Testis (tissue), 3 donors: ENCODE measurements around the gene FAM234A. TPM values are rescaled to one million over a fixed set of nuclear protein-coding genes. Genes with fewer than 3 reads are reported as not detected.

Source experiments
- DNase-seq: peaks from one replicate; pipeline ENCODE4 v3.0.0-alpha.2; 2019
- H3K27ac ChIP-seq, 2 donors: fragments of 200-600 bp; sonication (generic); one replicate each; pipeline ENCODE4 v1.5.1; 2019
- H3K27me3 ChIP-seq: fragments of 200-600 bp; sonication (generic); one replicate; pipeline ENCODE4 v1.5.1; 2019
- H3K36me3 ChIP-seq: fragments of 200-600 bp; sonication (generic); one replicate; pipeline ENCODE4 v1.5.1; 2017; ENCODE audit warnings: low read depth; ENCODE audit errors: missing control alignments
- H3K4me1 ChIP-seq: fragments of 200-600 bp; sonication (generic); one replicate; pipeline ENCODE4 v1.5.1; 2019
- H3K4me3 ChIP-seq, 2 donors: fragments of 200-600 bp; sonication (generic); one replicate each; pipeline ENCODE4 v1.5.1; 2017 to 2019
- H3K9me3 ChIP-seq: fragments of 200-600 bp; sonication (generic); one replicate; pipeline ENCODE4 v1.5.1; 2017
- POLR2A ChIP-seq: fragments of 450-650 bp; IDR thresholded peaks from one replicate; pipeline ENCODE4 v1.6.1; 2017; ENCODE audit warnings: antibody characterized with exemption, mild to moderate bottlenecking, moderate library complexity
- WGBS, 2 donors: methylation state at CpG; one replicate each; pipeline ENCODE4 v1.1.5; 2018; 5-methylcytosine and 5-hydroxymethylcytosine counted together
- intact Hi-C: fragments of 100-400 bp; cut with DNase I; formaldehyde crosslinking; loops from one replicate; pipeline ENCODE4 v1.15.1; 2023; ENCODE audit warnings: low total_unique reads
- polyA plus RNA-seq: library from polyadenylated mRNA; stranded (reverse); fragments of 350-450 nt; fragmentation: Illumina TruSeq; extraction: RNeasy Lipid Tissue Mini Kit (QIAGEN cat#74804); gene quantifications from one replicate; pipeline ENCODE4 v1.2.3, GENCODE V29; 2014; ENCODE audit warnings: low read depth, low replicate concordance; ENCODE audit not compliant: insufficient read depth
- total RNA-seq, 2 donors: library from RNA; depleted of rRNA; stranded (reverse); fragments of >200 nt; gene quantifications; one replicate each; pipeline ENCODE4 v1.2.3, GENCODE V29; 2016
- TF ChIP-seq, protein P1 (sequence below), 3 experiments: fragments of 450-650 bp in 2 of 3; fragments of 200-600 bp in 1 of 3; sonication (generic) in 1 of 3; IDR thresholded peaks; one replicate each; pipeline ENCODE4 v1.5.1; 2016 to 2019; ENCODE audit warnings: antibody characterized with exemption in 3 of 3, mild to moderate bottlenecking in 2 of 3, moderate library complexity in 1 of 3

The FAM234A gene
- total and polyA plus RNA-seq, 3 donors from 2014 or later = 89.7 to 168 (median 151) TPM

DNA sequence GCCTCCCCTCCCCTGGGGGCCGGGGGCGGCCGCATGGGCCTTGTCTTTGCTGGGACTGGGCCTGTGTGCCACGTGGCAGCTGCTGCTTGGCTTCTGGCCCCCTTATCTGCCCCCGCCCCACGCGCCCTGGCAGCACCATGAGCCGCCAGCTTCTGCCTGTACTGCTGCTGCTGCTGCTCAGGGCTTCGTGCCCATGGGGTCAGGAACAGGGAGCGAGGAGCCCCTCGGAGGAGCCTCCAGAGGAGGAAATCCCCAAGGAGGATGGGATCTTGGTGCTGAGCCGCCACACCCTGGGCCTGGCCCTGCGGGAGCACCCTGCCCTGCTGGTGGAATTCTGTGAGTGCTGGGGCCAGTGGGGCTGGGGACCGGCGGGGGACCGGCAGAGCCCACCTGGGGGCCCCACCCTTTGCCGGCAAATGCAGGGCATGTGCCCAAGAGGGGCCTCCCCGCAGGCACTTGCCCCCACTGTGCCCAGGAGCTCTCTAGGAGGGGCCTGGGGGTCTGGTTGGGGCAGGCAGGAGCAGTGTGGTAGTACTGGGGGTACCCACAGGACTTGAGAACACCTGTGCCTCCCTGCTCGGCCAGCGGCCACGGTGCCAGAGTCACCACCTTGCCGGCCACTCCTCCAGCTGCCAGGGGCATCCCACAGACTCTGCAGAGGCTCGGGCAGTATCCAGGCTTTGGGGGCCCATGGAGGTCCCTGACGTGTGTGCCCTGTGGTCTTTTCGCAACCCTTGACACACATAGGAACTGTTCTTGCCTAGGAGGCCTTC, 48.6 kb downstream of the FAM234A start, which contains the start of gene PDIA2:
Gene PDIA2 (plus strand): TSS at position 132 of the 773 bp plus-strand sequence. CDS start 6 bp downstream, at position 138.
- TF ChIP-seq, protein P1, sequence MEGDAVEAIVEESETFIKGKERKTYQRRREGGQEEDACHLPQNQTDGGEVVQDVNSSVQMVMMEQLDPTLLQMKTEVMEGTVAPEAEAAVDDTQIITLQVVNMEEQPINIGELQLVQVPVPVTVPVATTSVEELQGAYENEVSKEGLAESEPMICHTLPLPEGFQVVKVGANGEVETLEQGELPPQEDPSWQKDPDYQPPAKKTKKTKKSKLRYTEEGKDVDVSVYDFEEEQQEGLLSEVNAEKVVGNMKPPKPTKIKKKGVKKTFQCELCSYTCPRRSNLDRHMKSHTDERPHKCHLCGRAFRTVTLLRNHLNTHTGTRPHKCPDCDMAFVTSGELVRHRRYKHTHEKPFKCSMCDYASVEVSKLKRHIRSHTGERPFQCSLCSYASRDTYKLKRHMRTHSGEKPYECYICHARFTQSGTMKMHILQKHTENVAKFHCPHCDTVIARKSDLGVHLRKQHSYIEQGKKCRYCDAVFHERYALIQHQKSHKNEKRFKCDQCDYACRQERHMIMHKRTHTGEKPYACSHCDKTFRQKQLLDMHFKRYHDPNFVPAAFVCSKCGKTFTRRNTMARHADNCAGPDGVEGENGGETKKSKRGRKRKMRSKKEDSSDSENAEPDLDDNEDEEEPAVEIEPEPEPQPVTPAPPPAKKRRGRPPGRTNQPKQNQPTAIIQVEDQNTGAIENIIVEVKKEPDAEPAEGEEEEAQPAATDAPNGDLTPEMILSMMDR (IDR thresholded peaks at IDR 0.05) = no peak
- TF ChIP-seq POLR2A = no peak
- Histone ChIP-seq H3K4me3 (no peak within 1 kb of the TSS), H3K4me1 (no peaks in the 10 kb centered on the region), H3K27ac (no peak within 1 kb of the TSS), H3K36me3 (no peaks in the 10 kb centered on the region), H3K9me3 (no peaks in the 10 kb centered on the region), H3K27me3 (no peaks in the 10 kb centered on the region)
- intact Hi-C loops = no loop called here
- WGBS, 2 donors = 75 to 77% methylated on average over 2 to 25 of the region's 25 CpGs
- no peak for DNase-seq

DNA sequence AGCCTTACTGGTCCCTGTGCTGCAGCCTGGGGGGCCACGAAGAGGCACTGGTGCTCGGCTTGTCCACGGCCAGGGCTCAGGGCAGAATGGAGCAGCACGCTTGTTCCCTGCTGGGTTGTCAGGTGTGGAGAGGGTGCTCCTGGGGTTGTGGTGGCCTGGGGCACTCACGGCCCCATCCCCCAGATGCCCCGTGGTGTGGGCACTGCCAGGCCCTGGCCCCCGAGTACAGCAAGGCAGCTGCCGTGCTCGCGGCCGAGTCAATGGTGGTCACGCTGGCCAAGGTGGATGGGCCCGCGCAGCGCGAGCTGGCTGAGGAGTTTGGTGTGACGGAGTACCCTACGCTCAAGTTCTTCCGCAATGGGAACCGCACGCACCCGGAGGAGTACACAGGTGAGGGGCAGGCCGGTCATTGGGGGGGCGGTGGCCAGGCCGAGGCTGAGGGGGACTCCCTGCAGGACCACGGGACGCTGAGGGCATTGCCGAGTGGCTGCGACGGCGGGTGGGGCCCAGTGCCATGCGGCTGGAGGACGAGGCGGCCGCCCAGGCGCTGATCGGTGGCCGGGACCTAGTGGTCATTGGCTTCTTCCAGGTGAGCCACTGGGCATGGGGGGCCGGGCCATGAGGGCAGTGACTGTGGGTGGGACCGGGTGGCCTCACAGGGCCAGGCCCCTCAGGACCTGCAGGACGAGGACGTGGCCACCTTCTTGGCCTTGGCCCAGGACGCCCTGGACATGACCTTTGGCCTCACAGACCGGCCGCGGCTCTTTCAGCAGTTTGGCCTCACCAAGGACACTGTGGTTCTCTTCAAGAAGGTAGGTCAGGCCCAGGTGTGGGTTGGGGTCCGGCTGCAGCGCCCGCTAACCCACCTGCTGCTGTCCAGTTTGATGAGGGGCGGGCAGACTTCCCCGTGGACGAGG, 49.8 kb downstream of the FAM234A start:
- Histone ChIP-seq H3K27ac (no peak overlapping the region), H3K4me1 (no peaks in the 10 kb centered on the region), H3K4me3 (no peak overlapping the region), H3K36me3 (no peaks in the 10 kb centered on the region), H3K9me3 (no peaks in the 10 kb centered on the region), H3K27me3 (no peaks in the 10 kb centered on the region)
- no peak for DNase-seq
- intact Hi-C loops = no loop called here
- TF ChIP-seq, protein P1 (IDR thresholded peaks at IDR 0.05) = no peak
- 91 to 94% methylated on average over 19 to 52 of the region's 52 CpGs for WGBS, 2 donors

DNA sequence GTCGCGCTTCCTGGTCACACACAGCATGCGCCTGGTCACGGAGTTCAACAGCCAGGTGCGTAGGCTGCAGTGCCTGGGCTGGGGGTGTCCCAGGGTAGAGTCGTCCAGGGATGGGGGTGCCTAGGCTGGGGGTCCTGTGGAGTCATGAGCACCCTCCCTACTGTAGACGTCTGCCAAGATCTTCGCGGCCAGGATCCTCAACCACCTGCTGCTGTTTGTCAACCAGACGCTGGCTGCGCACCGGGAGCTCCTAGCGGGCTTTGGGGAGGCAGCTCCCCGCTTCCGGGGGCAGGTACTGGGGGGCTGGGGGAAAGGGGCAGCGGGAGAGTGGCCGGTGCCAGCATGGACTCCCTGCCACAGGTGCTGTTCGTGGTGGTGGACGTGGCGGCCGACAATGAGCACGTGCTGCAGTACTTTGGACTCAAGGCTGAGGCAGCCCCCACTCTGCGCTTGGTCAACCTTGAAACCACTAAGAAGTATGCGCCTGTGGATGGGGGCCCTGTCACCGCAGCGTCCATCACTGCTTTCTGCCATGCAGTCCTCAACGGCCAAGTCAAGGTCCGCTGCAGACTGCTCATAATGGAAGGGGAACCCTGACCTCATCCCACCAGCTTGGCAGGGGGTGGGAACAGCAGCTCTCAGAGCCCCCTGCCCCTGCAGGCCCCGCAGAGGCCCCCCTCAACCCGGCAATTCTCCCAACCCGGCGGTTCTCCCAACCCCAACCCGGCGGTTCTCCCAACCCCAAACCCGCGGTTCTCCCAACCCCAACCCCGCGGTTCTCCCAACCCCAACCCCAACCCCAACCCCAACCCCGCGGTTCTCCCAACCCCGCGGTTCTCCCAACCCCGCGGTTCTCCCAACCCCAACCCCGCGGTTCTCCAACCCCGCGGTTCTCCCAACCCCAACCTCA, 50.8 kb downstream of the FAM234A start:
- intact Hi-C loops = no loop called here
- WGBS, 2 donors = 94% methylated on average over 38 to 48 of the region's 48 CpGs
- Histone ChIP-seq H3K4me1 (no peaks in the 10 kb centered on the region), H3K36me3 (no peaks in the 10 kb centered on the region), H3K27me3 (no peaks in the 10 kb centered on the region), H3K9me3 (no peaks in the 10 kb centered on the region), H3K4me3 (no peak overlapping the region), H3K27ac (no peak overlapping the region)
- no peak for DNase-seq
- TF ChIP-seq POLR2A = no peak
- TF ChIP-seq, protein P1 (IDR thresholded peaks at IDR 0.05) = no peak

DNA sequence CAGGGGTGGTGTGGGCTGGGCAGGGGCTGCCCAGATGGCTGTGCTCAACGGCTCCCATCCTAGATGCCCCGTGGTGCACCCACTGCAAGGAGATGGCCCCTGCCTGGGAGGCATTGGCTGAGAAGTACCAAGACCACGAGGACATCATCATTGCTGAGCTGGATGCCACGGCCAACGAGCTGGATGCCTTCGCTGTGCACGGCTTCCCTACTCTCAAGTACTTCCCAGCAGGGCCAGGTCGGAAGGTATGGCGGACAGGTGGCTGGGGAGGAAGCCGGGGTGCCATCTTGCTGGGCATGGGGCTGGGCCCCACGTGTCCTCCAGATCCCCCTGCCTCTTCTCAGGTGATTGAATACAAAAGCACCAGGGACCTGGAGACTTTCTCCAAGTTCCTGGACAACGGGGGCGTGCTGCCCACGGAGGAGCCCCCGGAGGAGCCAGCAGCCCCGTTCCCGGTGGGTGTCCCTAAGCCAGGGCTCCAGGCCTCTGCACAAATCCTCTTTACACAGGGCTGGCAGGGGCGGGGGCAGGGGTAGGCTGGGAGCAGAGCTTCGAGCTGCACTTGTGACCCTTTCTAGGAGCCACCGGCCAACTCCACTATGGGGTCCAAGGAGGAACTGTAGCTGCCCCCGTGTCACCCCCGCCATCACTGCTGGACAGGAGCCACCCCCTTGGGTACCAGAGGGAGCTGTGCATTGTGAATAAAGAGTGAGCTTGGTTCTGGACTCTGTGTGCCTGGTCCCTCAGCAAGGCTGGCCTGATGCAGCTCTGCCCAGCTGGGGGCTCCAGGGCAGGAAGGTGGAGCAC, 52.1 kb downstream of the FAM234A start:
- Histone ChIP-seq H3K27me3 (no peaks in the 10 kb centered on the region), H3K27ac (no peak overlapping the region), H3K36me3 (no peaks in the 10 kb centered on the region), H3K4me1 (no peaks in the 10 kb centered on the region), H3K9me3 (no peaks in the 10 kb centered on the region), H3K4me3 (no peak overlapping the region)
- DNase-seq = no peak
- TF ChIP-seq, protein P1 (IDR thresholded peaks at IDR 0.05) = no peak
- TF ChIP-seq POLR2A = no peak
- WGBS, 2 donors = 87 to 89% methylated on average over 14 to 22 of the region's 22 CpGs
- intact Hi-C loops = no loop called here
